Astrocyte (in vitro differentiated cells and primary cell): ENCODE data around the gene FADS6. TPM values are rescaled to one million over a fixed set of nuclear protein-coding genes. Genes with fewer than 3 reads are reported as not detected.
A peak's percentile ranks its signal among the peaks of the same experiment; 100 is the strongest.

Experiments
- DNase-seq: peaks from one replicate; pipeline ENCODE4 v3.0.0-alpha.2; 2010; ENCODE audit warnings: low read depth
- FAIRE-seq: peaks from 2 replicates; lab custom pipeline; 2011; peaks lifted over from hg19 to GRCh38; lab: Jason Lieb, UNC
- H2AFZ ChIP-seq: 2 replicates; pipeline ENCODE4 v1.6.0; 2012; ENCODE audit warnings: low read depth, low read length, inconsistent platforms
- H3K27ac ChIP-seq: 2 replicates; pipeline ENCODE4 v1.5.1; 2011; ENCODE audit warnings: low read depth, low read length, inconsistent platforms
- H3K27me3 ChIP-seq: 2 replicates; pipeline ENCODE4 v1.6.0; 2011; ENCODE audit warnings: low read length, inconsistent platforms; ENCODE audit not compliant: insufficient read depth
- H3K36me3 ChIP-seq: 2 replicates; pipeline ENCODE4 v1.5.1; 2011; ENCODE audit warnings: low read length, inconsistent platforms; ENCODE audit not compliant: insufficient read depth
- H3K4me1 ChIP-seq: 2 replicates; pipeline ENCODE4 v1.5.1; 2011; ENCODE audit warnings: low read length, inconsistent platforms; ENCODE audit not compliant: insufficient read depth
- H3K4me2 ChIP-seq: 2 replicates; pipeline ENCODE4 v1.6.0; 2012; ENCODE audit warnings: low read length, inconsistent platforms
- H3K4me3 ChIP-seq: 2 replicates; pipeline ENCODE4 v1.5.1; 2011; ENCODE audit warnings: low read depth, mild to moderate bottlenecking, low read length, inconsistent platforms; ENCODE audit not compliant: insufficient read depth
- H3K79me2 ChIP-seq: 2 replicates; pipeline ENCODE4 v1.6.0; 2012; ENCODE audit warnings: mild to moderate bottlenecking, low read length, inconsistent platforms; ENCODE audit not compliant: insufficient read depth
- H3K9ac ChIP-seq: 2 replicates; pipeline ENCODE4 v1.6.0; 2012; ENCODE audit warnings: mild to moderate bottlenecking, low read length, inconsistent platforms
- H3K9me3 ChIP-seq: 2 replicates; pipeline ENCODE4 v1.5.1; 2012; ENCODE audit warnings: low read depth, mild to moderate bottlenecking, low read length, inconsistent platforms; ENCODE audit not compliant: insufficient read depth
- H4K20me1 ChIP-seq: 2 replicates; pipeline ENCODE4 v1.6.0; 2012; ENCODE audit warnings: low read length, inconsistent platforms; ENCODE audit not compliant: insufficient read depth
- H3K27ac Mint-ChIP-seq: one replicate; pipeline ENCODE4 v1.8.0; 2021; ENCODE audit warnings: mild to moderate bottlenecking, mixed read lengths; ENCODE audit not compliant: unreplicated experiment
- H3K27me3 Mint-ChIP-seq: one replicate; pipeline ENCODE4 v1.8.0; 2021; ENCODE audit warnings: low read depth, mixed read lengths; ENCODE audit not compliant: unreplicated experiment
- H3K36me3 Mint-ChIP-seq: one replicate; pipeline ENCODE4 v1.8.0; 2021; ENCODE audit warnings: low read depth, mixed read lengths; ENCODE audit not compliant: unreplicated experiment
- H3K4me1 Mint-ChIP-seq: one replicate; pipeline ENCODE4 v1.8.0; 2021; ENCODE audit warnings: low read depth, mixed read lengths; ENCODE audit not compliant: unreplicated experiment
- H3K4me3 Mint-ChIP-seq: one replicate; pipeline ENCODE4 v1.8.0; 2021; ENCODE audit warnings: mild to moderate bottlenecking, moderate library complexity, mixed read lengths; ENCODE audit not compliant: unreplicated experiment
- H3K9me3 Mint-ChIP-seq: one replicate; pipeline ENCODE4 v1.8.0; 2021; ENCODE audit warnings: mild to moderate bottlenecking, mixed read lengths; ENCODE audit not compliant: unreplicated experiment
- CTCF ChIP-seq: IDR thresholded peaks from 2 replicates; pipeline ENCODE4 v1.5.1; 2011; ENCODE audit warnings: low read depth, mild to moderate bottlenecking, inconsistent platforms, low read length, moderate library complexity; ENCODE audit not compliant: insufficient read depth
- EZH2 ChIP-seq: IDR thresholded peaks from 2 replicates; pipeline ENCODE4 v1.6.1; 2012; ENCODE audit warnings: mild to moderate bottlenecking, low read length, inconsistent platforms; ENCODE audit not compliant: insufficient read depth
- total RNA-seq: library from RNA; stranded (reverse); gene quantifications from 2 replicates; pipeline ENCODE4 v1.2.1, GENCODE V29; 2021

Gene FADS6
- total RNA-seq, 1 donor from 2014 or later = not detected

GRCh38 chr17:74842146-74842598 lies 51.3 kb downstream of the FADS6 start:
- no peak overlapping the region for H3K4me3 ChIP-seq
- no peak overlapping the region for H3K27ac ChIP-seq
- Mint-ChIP-seq H3K4me1 (peaks cover 10% of the 10 kb centered on the region), H3K27me3 (peaks cover 27% of the 10 kb centered on the region), H3K9me3 (no peaks in the 10 kb centered on the region), H3K4me3 (no peak overlapping the region), H3K27ac (peak overlapping the region; percentile 34), H3K36me3 (peaks cover 4% of the 10 kb centered on the region)
- DNase-seq (no peak), FAIRE-seq (no peak)
- H4K20me1 ChIP-seq = no peaks in the 10 kb centered on the region
- peak overlapping the region; percentile 60 for H2AFZ ChIP-seq
- no peaks in the 10 kb centered on the region for H3K36me3 ChIP-seq
- H3K9me3 ChIP-seq = no peaks in the 10 kb centered on the region
- TF ChIP-seq CTCF = no peak
- TF ChIP-seq EZH2 = peak; percentile 13
- peaks cover 3% of the 10 kb centered on the region for H3K27me3 ChIP-seq
- peak overlapping the region; percentile 84 for H3K4me2 ChIP-seq
- H3K79me2 ChIP-seq = no peaks in the 10 kb centered on the region
- peak overlapping the region; percentile 27 for H3K9ac ChIP-seq
- peaks cover 14% of the 10 kb centered on the region for H3K4me1 ChIP-seq

GRCh38 chr17:74840989-74841666 lies 52.3 kb downstream of the FADS6 start:
- Mint-ChIP-seq H3K4me3 (no peak overlapping the region), H3K36me3 (peaks cover 3% of the 10 kb centered on the region), H3K4me1 (peaks cover 10% of the 10 kb centered on the region), H3K9me3 (no peaks in the 10 kb centered on the region), H3K27ac (no peak overlapping the region), H3K27me3 (peaks cover 21% of the 10 kb centered on the region)
- Histone ChIP-seq H3K4me2 (no peak overlapping the region), H3K4me3 (no peak overlapping the region), H3K36me3 (no peaks in the 10 kb centered on the region), H2AFZ (no peak overlapping the region), H3K4me1 (peaks cover 14% of the 10 kb centered on the region), H3K9ac (no peak overlapping the region), H4K20me1 (no peaks in the 10 kb centered on the region), H3K9me3 (no peaks in the 10 kb centered on the region), H3K79me2 (no peaks in the 10 kb centered on the region), H3K27ac (no peak overlapping the region), H3K27me3 (peaks cover 3% of the 10 kb centered on the region)
- FAIRE-seq (no peak), DNase-seq (no peak)
- TF ChIP-seq EZH2 = no peak
- TF ChIP-seq CTCF = no peak
